NB4 (cell line): Measurements from ENCODE around the gene TBC1D9B.

ENCODE experiments used
- DNase-seq: peaks from one replicate; pipeline ENCODE4 v3.0.0; 2010; ENCODE audit warnings: low read depth
- H3K4me3 ChIP-seq: one replicate; pipeline ENCODE4 v1.5.1; 2011; ENCODE audit warnings: mild to moderate bottlenecking, low read depth, low read length, moderate library complexity
- MYC ChIP-seq: IDR thresholded peaks from 2 replicates; pipeline ENCODE4 v1.6.1; 2011; ENCODE audit warnings: low read depth, low read length
- POLR2A ChIP-seq: IDR thresholded peaks from 2 replicates; pipeline ENCODE4 v1.6.1; 2011; ENCODE audit warnings: mild to moderate bottlenecking; ENCODE audit not compliant: insufficient read length; ENCODE audit errors: extremely low read depth
- TF ChIP-seq, protein P1 (sequence below): IDR thresholded peaks from one replicate; pipeline ENCODE4 v1.5.1; 2012; ENCODE audit warnings: low read depth, low read length
- TF ChIP-seq, protein P2 (sequence below): IDR thresholded peaks from 2 replicates; pipeline ENCODE4 v1.6.1; 2011; ENCODE audit warnings: low read depth, low read length

Gene TBC1D9B

DNA sequence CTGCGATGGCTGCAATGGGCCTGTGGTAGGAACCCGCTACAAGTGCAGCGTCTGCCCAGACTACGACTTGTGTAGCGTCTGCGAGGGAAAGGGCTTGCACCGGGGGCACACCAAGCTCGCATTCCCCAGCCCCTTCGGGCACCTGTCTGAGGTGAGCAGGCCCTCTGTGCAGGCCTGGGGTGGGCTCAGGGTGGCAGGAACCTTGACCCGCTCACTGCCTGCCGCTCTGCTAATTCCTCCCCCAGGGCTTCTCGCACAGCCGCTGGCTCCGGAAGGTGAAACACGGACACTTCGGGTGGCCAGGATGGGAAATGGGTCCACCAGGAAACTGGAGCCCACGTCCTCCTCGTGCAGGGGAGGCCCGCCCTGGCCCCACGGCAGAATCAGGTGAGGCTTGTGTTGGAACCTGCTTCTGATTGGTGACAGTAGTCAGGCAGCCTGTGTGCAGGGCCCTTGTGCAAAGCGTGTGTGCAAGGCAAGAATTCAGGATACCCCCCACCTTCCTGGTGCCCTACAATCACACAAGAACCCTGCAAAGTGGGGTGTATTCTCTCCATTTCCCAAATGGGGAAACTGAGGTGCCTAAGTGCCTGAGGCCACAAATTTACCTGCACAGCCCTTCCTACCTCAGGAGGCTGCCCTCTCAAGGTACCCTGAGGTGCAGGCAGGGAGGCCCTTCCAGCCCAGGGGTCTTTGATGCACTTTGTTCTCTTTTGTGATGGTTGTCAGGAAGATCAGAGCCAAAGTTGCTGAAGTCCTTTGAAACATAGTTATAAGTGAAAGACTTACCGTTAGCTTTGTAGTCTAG is 83.6 kb downstream of the TBC1D9B start:
- TF ChIP-seq, protein P1, sequence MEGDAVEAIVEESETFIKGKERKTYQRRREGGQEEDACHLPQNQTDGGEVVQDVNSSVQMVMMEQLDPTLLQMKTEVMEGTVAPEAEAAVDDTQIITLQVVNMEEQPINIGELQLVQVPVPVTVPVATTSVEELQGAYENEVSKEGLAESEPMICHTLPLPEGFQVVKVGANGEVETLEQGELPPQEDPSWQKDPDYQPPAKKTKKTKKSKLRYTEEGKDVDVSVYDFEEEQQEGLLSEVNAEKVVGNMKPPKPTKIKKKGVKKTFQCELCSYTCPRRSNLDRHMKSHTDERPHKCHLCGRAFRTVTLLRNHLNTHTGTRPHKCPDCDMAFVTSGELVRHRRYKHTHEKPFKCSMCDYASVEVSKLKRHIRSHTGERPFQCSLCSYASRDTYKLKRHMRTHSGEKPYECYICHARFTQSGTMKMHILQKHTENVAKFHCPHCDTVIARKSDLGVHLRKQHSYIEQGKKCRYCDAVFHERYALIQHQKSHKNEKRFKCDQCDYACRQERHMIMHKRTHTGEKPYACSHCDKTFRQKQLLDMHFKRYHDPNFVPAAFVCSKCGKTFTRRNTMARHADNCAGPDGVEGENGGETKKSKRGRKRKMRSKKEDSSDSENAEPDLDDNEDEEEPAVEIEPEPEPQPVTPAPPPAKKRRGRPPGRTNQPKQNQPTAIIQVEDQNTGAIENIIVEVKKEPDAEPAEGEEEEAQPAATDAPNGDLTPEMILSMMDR, result no peak
- TF ChIP-seq POLR2A (no peak), MYC (no peak)
- TF ChIP-seq, protein P2, sequence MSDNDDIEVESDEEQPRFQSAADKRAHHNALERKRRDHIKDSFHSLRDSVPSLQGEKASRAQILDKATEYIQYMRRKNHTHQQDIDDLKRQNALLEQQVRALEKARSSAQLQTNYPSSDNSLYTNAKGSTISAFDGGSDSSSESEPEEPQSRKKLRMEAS, result no peak
- DNase-seq, result no peak

GRCh38 chr5:179822444-179822990 is 85.2 kb downstream of the TBC1D9B start:
- H3K4me3 ChIP-seq, result no peak overlapping the region
- no peak for DNase-seq
- TF ChIP-seq, protein P2, result no peak
- TF ChIP-seq, protein P1, result no peak
- TF ChIP-seq POLR2A (no peak), MYC (no peak)

More for the DNA sequence above, 83.6 kb downstream of the TBC1D9B start:
- H3K4me3 ChIP-seq, result no peak overlapping the region

DNA sequence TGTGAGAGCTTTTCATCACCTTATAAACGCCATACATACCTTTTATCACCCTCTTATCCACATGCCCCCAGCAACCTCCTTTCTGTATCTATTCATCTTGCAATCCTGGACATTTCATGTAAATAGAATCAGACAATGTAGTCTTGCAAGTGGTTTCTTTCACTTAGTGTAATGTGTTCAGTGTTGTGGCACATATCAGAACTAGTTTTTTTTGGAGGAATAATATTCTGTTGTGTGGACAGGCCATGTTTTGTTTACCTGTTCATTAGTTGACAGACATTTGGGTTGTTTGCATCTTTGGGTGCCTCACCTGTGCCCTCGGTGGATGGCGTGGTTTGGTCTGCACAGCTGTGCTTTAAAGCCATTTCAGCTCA is 85.7 kb downstream of the TBC1D9B start:
- TF ChIP-seq, protein P1, result no peak
- TF ChIP-seq POLR2A, result no peak
- TF ChIP-seq MYC, result no peak
- TF ChIP-seq, protein P2, result no peak
- H3K4me3 ChIP-seq, result peak overlapping the region; percentile 62
- DNase-seq, result no peak

DNA sequence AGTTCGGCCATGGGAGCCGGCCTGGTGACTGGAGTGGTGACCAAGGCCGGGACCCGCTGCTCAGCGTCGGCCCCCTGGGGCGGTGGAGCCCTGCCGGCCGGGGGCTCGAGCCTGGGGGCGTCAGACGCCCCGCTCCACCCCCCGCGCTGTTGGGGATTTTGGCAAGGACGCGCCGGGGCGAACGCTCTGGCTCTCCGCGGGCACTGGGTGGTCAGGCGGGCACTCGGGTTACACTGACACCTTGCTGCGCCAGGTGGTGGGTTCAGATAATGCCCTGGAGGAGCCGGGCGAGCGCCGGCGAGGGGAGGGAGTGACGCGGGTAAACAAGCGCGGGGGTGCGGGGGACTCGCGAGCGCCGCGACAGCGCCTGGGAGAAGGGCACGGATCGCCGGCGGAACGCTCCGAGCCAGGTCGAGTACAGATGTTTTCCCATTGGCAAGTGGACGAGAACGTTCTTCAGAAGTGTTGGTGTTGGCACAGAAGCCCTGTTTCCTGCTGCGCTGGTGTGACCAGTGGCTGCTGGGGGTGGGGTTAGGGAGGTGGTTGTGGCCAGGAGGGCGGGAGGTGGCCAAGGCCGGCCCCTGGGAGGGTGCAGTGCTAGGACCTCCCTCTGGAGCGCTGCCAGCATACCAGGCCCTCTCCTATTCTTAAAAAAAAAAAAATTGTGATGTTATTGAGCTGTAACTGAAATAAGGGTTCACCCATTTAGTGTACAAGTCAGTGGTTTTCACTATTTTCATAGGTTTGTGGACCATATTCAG is 86.2 kb downstream of the TBC1D9B start:
- peak; percentile 91 for DNase-seq
- TF ChIP-seq, protein P1, result no peak
- peak; percentile 64 for TF ChIP-seq POLR2A
- TF ChIP-seq MYC, result 0 out of 2 replicates have a peak, but pooled peaks have one; percentile 33
- TF ChIP-seq, protein P2, result 0 out of 2 replicates have a peak, but pooled peaks have one; percentile 22
- peak overlapping the region; percentile 62 for H3K4me3 ChIP-seq

DNA sequence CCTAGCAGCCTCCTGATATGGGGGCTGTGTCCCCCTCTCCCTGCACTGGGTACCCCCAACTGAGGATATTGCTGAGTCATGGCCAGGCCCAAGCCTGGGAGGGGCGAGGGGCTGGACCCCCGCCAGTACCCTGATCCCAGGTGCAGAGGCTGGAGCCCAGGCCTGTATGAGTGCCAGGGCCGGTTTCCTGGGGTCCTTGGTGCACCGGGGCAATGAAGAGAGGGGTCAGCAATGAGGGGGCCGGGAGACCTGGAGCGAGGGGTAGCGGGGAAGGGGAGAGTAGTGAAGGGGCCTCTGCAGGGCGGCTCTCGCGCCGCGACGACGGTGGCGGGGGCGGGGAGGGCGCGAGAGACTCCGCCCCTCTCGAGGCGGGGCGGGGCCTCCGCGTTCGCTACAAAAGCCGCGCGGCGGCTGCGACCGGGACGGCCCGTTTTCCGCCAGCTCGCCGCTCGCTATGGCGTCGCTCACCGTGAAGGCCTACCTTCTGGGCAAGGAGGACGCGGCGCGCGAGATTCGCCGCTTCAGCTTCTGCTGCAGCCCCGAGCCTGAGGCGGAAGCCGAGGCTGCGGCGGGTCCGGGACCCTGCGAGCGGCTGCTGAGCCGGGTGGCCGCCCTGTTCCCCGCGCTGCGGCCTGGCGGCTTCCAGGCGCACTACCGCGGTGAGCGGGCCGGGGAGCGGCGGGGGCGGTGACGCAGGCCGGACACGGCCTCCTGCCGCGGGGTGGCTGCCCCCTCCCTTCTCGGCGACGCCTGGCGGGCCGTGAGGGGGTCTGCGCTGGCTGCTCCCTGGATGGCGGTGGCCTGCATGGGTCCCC is 87.0 kb downstream of the TBC1D9B start, which contains the start of gene SQSTM1:
Gene SQSTM1, plus strand, starts transcription at position 423 of the 815 bp plus-strand sequence. Its CDS starts 32 bp downstream, at position 455.
- DNase-seq, result peak; percentile 79
- TF ChIP-seq, protein P2, result no peak; the same call in 1 of the 2 replicates
- TF ChIP-seq MYC (peak; percentile 36; the same call in 1 of the 2 replicates), POLR2A (peak; percentile 94)
- TF ChIP-seq, protein P1, result no peak
- H3K4me3 ChIP-seq, result peak within 1 kb of the TSS; percentile 62
